Stomach smooth muscle (tissue), 2 donors: ENCODE results near the gene THPO.

Experiments
- H3K27ac ChIP-seq: one replicate; pipeline ENCODE4 v1.7.0; 2013; ENCODE audit warnings: mild to moderate bottlenecking, low read length, inconsistent platforms
- H3K27me3 ChIP-seq, 2 donors: one replicate each; pipeline ENCODE4 v1.7.0; 2013; ENCODE audit warnings: low read length in 2 of 2; ENCODE audit not compliant: insufficient read depth in 2 of 2, control insufficient read depth in 1 of 2
- H3K36me3 ChIP-seq, 2 donors: one replicate each; pipeline ENCODE4 v1.7.0; 2013; ENCODE audit warnings: low read length in 2 of 2; ENCODE audit not compliant: control insufficient read depth in 2 of 2, insufficient read depth in 2 of 2
- H3K4me1 ChIP-seq: one replicate; pipeline ENCODE4 v1.7.0; 2013; ENCODE audit warnings: low read length; ENCODE audit not compliant: control insufficient read depth, insufficient read depth
- H3K4me3 ChIP-seq, 2 donors: one replicate each; pipeline ENCODE4 v1.7.0; 2013; ENCODE audit warnings: low read length in 2 of 2
- H3K9ac ChIP-seq, 2 donors: one replicate each; pipeline ENCODE4 v1.7.0; 2013; ENCODE audit warnings: low read length in 2 of 2, mild to moderate bottlenecking in 1 of 2
- H3K9me3 ChIP-seq, 2 donors: one replicate each; pipeline ENCODE4 v1.7.0; 2013; ENCODE audit warnings: low read length in 2 of 2; ENCODE audit not compliant: control insufficient read depth in 2 of 2
- donor health status: healthy.
- donor health status: Pancreatic carcinoma.

Gene THPO

GRCh38 chr3:184405075-184406030 lies 27.3 kb upstream of the THPO start:
- H3K4me3 ChIP-seq = no peak overlapping the region
- H3K9ac ChIP-seq = no peak overlapping the region
- no peaks in the 10 kb centered on the region for H3K36me3 ChIP-seq
- peaks cover 5 to 8% of the 10 kb centered on the region in 2 donors for H3K27me3 ChIP-seq
- no peaks in the 10 kb centered on the region for H3K9me3 ChIP-seq
- H3K27ac ChIP-seq = no peak overlapping the region
- H3K4me1 ChIP-seq = peaks cover 2% of the 10 kb centered on the region

- Histone ChIP-seq H3K27ac (no peak overlapping the region), H3K9me3 (no peaks in the 10 kb centered on the region), H3K4me3 (no peak overlapping the region), H3K4me1 (peaks cover 2% of the 10 kb centered on the region), H3K9ac (no peak overlapping the region), H3K27me3 (peaks cover 5 to 8% of the 10 kb centered on the region in 2 donors), H3K36me3 (no peaks in the 10 kb centered on the region)
Observed at GRCh38 chr3:184399410-184399809, 21.4 kb upstream of the THPO start.

- H3K27ac ChIP-seq = no peak overlapping the region
- H3K9ac ChIP-seq = no peak overlapping the region
- H3K9me3 ChIP-seq = no peaks in the 10 kb centered on the region
- no peaks in the 10 kb centered on the region for H3K36me3 ChIP-seq
- peaks cover 0 to 2% of the 10 kb centered on the region in 2 donors for H3K27me3 ChIP-seq
- no peak overlapping the region for H3K4me3 ChIP-seq
- H3K4me1 ChIP-seq = no peaks in the 10 kb centered on the region
Observed at GRCh38 chr3:184395320-184395660, 17.3 kb upstream of the THPO start.

GRCh38 chr3:184391266-184391665 lies 13.3 kb upstream of the THPO start:
- Histone ChIP-seq H3K4me1 (no peaks in the 10 kb centered on the region), H3K9ac (no peak overlapping the region), H3K36me3 (peaks cover 0 to 2% of the 10 kb centered on the region in 2 donors), H3K9me3 (no peaks in the 10 kb centered on the region), H3K27me3 (peaks cover 0 to 2% of the 10 kb centered on the region in 2 donors), H3K4me3 (no peak overlapping the region), H3K27ac (no peak overlapping the region)

- no peak overlapping the region for H3K4me3 ChIP-seq
- no peak overlapping the region for H3K27ac ChIP-seq
- H3K9ac ChIP-seq = no peak overlapping the region
- H3K9me3 ChIP-seq = no peaks in the 10 kb centered on the region
- H3K4me1 ChIP-seq = no peaks in the 10 kb centered on the region
- no peaks in the 10 kb centered on the region for H3K27me3 ChIP-seq
- H3K36me3 ChIP-seq = peaks cover 0 to 3% of the 10 kb centered on the region in 2 donors
Observed at GRCh38 chr3:184389935-184390528, 12.0 kb upstream of the THPO start.

- Histone ChIP-seq H3K9ac (no peak overlapping the region), H3K36me3 (peaks cover 0 to 3% of the 10 kb centered on the region in 2 donors)
Observed at GRCh38 chr3:184389384-184389783, 11.4 kb upstream of the THPO start.

GRCh38 chr3:184388936-184389230 lies 10.9 kb upstream of the THPO start:
- peaks cover 0 to 3% of the 10 kb centered on the region in 2 donors for H3K36me3 ChIP-seq
- no peak overlapping the region for H3K9ac ChIP-seq
- H3K4me3 ChIP-seq = no peak overlapping the region
- no peaks in the 10 kb centered on the region for H3K9me3 ChIP-seq
- no peak overlapping the region for H3K27ac ChIP-seq
- H3K27me3 ChIP-seq = no peaks in the 10 kb centered on the region
- H3K4me1 ChIP-seq = no peaks in the 10 kb centered on the region

More at GRCh38 chr3:184389384-184389783, 11.4 kb upstream of the THPO start:
- Histone ChIP-seq H3K4me3 (no peak overlapping the region), H3K27me3 (no peaks in the 10 kb centered on the region), H3K9me3 (no peaks in the 10 kb centered on the region), H3K4me1 (no peaks in the 10 kb centered on the region), H3K27ac (no peak overlapping the region)

- H3K27me3 ChIP-seq = no peaks in the 10 kb centered on the region
- H3K9ac ChIP-seq = no peak overlapping the region
- no peak overlapping the region for H3K27ac ChIP-seq
- peaks cover 0 to 3% of the 10 kb centered on the region in 2 donors for H3K36me3 ChIP-seq
- no peak overlapping the region for H3K4me3 ChIP-seq
- no peaks in the 10 kb centered on the region for H3K9me3 ChIP-seq
- no peaks in the 10 kb centered on the region for H3K4me1 ChIP-seq
Observed at GRCh38 chr3:184388164-184388935, 10.3 kb upstream of the THPO start.

GRCh38 chr3:184387174-184387714 lies 9.2 kb upstream of the THPO start:
- Histone ChIP-seq H3K27me3 (no peaks in the 10 kb centered on the region), H3K9ac (no peak overlapping the region), H3K27ac (no peak overlapping the region), H3K4me1 (no peaks in the 10 kb centered on the region), H3K4me3 (no peak overlapping the region), H3K36me3 (peaks cover 0 to 3% of the 10 kb centered on the region in 2 donors), H3K9me3 (no peaks in the 10 kb centered on the region)

GRCh38 chr3:184386047-184386806 lies 8.2 kb upstream of the THPO start:
- no peak overlapping the region for H3K27ac ChIP-seq
- H3K9ac ChIP-seq = no peak overlapping the region
- no peaks in the 10 kb centered on the region for H3K9me3 ChIP-seq
- peaks cover 2 to 3% of the 10 kb centered on the region in 2 donors for H3K27me3 ChIP-seq
- no peak overlapping the region for H3K4me3 ChIP-seq
- peaks cover 0 to 3% of the 10 kb centered on the region in 2 donors for H3K36me3 ChIP-seq
- H3K4me1 ChIP-seq = peaks cover 5% of the 10 kb centered on the region
